ENCODE measurements around the gene KLK7.

Gene KLK7

DNA sequence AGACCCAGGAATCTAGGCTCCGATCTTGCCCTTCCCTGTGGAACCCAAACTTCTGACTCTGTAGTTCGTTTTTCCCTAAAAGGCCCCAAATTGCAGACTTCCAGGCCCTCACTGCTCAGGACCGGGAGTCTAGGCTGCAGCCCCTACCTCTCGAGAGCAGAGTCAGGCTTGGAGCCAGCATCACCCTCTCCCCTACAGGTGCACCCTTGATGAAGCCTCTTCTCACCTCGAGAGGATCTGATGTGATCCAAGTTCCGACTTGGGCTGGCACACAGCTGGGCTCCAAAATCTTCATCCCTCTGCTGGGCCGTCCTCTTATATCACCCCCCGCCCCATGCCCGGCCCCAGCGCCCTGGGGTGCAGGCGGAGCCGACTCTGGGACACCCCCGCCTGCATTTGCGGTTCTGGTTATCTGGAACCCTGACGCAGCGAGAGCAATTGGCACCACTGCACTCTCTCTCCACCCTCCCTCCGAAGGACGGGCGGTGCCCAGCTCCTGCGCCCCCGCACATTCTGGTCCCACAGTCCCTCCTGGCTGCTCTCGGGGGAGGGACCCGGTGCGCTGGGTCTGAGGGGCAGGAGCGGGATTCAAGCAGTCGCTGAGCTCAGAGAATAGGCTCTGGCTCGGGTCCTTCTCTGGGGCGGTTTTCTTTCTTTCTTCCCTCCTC lies at the start of gene KLK7:
TSS of gene KLK7 (minus strand) at position 293 of the 668 bp plus-strand sequence. CDS start 1,518 bp downstream, outside the sequence.
- no peak for DNase-seq (ENCODE audit: low spot score)

DNA sequence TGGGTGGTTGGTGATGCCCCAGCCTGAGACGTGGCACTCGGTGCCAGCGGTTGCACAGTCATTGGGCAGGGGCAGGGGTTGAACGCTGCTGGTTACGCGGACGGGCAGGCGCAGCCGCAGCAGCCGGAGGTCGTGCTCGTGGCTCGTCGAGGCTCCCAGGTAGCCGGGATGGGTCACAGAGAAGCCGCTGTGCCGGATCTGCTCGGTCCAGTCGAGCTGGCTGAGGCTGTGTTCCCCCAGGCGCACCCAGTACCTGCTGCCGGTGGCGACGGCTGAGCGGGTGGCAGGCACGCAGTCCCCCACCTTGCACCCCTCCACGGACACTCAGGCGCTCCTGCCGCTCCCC lies 48.1 kb upstream of the KLK7 start:
- no peak for DNase-seq (ENCODE audit: low spot score)

- DNase-seq (ENCODE audit: low spot score), result no peak
Observed at GRCh38 chr19:51031220-51031879, 47.6 kb upstream of the KLK7 start.

DNA sequence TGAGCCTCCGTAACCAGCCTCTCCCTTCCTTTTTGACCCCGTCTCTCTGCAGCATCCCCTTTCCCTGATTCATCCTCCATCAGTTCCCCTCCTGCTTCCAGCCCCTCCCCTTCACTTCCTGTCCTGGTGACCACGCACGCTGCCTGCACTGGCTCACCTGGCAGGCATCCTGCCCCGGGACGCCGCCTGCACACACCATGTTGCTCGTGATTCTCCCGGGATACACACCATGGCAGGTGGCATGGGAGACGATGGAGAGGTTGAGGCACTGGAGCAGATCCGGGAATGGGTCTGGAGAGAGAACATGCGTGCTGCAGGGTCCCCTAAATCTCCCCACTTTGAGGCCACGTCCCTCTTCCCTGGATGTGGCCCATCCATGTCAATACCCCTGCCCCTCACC lies 46.9 kb upstream of the KLK7 start:
- no peak for DNase-seq (ENCODE audit: low spot score)

DNA sequence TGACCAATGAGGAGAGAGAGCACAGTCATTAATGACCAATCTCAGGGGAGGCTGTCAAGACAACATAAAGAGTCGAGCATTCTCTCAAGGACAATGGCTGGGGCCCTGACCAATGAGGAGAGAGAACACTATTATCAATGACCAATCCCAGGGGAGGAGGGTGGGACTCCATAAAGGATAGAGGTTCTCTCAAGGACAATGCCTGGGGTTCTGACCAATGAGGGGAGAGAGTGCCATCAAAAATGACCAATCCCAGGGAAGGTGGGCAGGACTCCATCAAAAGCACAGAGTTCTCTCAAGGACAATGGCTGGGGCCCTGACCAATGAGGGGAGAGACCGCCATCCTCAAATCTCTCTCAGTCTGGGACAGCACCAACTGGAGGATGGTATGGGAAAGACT lies 46.0 kb upstream of the KLK7 start:
- no peak for DNase-seq (ENCODE audit: low spot score)

DNA sequence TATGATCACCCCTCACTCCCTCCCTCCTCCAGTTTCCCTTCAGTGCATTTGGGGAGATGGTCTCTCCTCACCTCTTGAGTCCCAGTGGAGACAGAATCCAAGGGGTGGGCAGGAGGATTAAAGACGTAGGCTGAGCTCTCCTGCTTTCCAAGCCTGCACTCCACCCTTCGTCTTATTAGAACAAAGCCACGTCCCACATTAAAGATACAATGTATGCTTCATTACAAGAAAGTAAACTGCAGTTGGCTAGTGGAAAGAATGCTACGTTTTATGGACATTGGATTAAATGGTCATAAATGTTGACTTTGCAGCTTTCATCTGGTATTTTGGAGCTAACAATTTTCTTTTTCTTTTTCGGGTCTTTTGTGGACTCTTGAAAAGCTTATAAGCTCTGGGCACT lies 44.2 kb upstream of the KLK7 start:
- DNase-seq (ENCODE audit: low spot score), result no peak

GRCh38 chr19:51027126-51027806 lies 43.5 kb upstream of the KLK7 start:
- no peak for DNase-seq (ENCODE audit: low spot score)

GRCh38 chr19:51026554-51026831 lies 42.8 kb upstream of the KLK7 start, which contains the start of gene KLK11:
KLK11 (minus strand) TSS chr19:51026616; CDS start chr19:51025631, 985 bp downstream.
- DNase-seq (ENCODE audit: low spot score), result no peak

- no peak for DNase-seq (ENCODE audit: low spot score)
Observed at GRCh38 chr19:51025809-51026553, 42.3 kb upstream of the KLK7 start.

- DNase-seq (ENCODE audit: low spot score), result no peak
Observed at GRCh38 chr19:51025401-51025800, 41.7 kb upstream of the KLK7 start.

GRCh38 chr19:51024924-51025323 lies 41.2 kb upstream of the KLK7 start:
- DNase-seq (ENCODE audit: low spot score), result no peak

DNA sequence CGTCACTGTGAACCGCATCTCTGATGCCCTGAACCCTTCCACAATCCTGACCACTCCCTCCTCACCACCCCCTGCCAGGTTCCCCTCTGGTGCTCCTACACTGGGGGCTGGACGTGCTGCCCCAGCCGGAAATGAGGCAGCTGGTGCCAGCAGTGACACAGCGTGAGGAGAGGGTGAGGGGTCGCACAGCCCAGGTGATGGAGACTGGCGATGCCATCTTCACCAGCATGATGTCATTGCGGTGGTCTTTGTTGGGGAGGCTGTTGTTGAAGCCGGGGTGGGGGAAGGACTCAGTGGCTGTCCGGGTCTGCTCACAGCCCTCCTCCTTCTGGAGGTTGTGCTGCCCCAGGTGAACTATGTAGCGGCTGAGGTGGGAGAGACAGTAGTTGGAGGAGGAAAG lies 40.2 kb upstream of the KLK7 start:
- DNase-seq (ENCODE audit: low spot score), result no peak

GRCh38 chr19:51022526-51022925 lies 38.8 kb upstream of the KLK7 start:
- DNase-seq (ENCODE audit: low spot score), result no peak

- peak; percentile 46 for DNase-seq (ENCODE audit: low spot score)
Observed at GRCh38 chr19:51020988-51021651, 37.4 kb upstream of the KLK7 start.

DNA sequence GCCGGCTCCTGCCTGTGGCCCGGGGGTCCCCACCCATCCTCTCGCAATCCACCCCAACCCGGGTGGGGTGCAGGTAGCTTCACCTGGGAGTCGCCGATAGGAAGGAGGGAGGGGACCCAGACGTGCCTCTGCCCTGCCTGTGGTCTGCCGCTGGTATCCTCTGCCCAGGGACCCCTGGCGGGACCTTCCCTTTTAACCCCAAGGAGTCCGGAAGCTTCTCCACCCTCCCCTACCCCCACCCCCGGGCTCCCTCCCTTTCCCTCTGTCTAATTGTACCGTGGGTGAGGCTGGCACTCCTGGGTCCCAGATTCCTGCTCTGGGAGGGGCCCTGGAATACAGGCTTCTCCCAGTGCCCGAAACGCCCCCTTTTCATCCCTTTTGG lies 35.8 kb upstream of the KLK7 start, which contains the start of gene KLK10:
TSS of gene KLK10 (minus strand) at position 166 of the 382 bp plus-strand sequence. CDS start 579 bp downstream, outside the sequence.
- no peak for DNase-seq (ENCODE audit: low spot score)

- DNase-seq (ENCODE audit: low spot score), result no peak
Observed at GRCh38 chr19:51018745-51019543, 35.2 kb upstream of the KLK7 start.

DNA sequence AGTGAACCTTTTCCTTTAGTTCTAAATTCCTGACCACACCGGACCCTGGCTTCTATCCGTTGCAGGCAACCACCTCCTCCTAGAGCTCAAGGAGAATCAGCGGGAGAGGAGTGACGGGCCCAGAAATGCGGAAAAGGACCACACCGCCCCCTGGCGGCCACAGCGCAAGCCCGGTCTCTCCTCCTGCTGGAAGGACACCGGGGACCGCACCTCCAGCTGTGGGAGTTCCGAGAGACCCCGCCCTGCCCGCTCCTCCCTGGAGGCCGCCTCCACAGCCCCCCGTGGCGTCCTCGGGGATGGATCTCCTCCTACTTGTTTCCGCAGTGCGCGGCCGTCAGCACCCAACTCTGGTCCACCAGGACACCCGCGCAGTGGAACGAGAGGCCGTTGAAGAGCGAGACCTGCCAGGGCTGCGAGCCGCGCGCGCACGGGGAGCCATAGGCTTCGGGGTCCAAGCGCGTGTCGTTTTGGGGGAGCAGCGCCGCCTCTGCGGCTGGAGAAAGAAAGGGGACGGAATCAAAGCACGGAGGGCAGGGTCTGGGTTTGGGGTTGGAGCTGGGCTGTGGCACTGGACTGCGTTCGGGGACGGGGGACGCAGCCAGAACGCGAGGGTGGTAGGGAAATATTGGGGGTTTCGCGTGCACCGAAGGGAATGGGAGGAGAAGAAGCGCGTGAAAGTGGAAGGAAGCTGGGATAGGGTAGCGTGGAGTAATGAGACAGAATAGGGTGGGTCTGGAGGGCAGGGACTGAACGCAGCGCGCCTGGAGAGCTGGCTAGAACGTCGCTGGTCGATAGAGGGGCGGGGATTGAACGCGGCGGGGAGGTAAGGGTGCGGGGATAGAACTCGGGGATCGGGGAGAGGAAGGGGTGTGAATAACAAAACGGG lies 33.3 kb upstream of the KLK7 start:
- DNase-seq (ENCODE audit: low spot score), result peak; percentile 64

- DNase-seq (ENCODE audit: low spot score), result no peak
Observed at GRCh38 chr19:51015691-51016267, 32.1 kb upstream of the KLK7 start.

GRCh38 chr19:51014242-51014641 lies 30.5 kb upstream of the KLK7 start:
- no peak for DNase-seq (ENCODE audit: low spot score)

GRCh38 chr19:51012661-51013190 lies 29.0 kb upstream of the KLK7 start:
- no peak for DNase-seq (ENCODE audit: low spot score)

Data from globus pallidus (tissue), 1 donor.